Right renal pelvis (tissue), 4 donors: ENCODE measurements around the gene OAS1. TPM values are rescaled to one million over a fixed set of nuclear protein-coding genes. Genes with fewer than 3 reads are reported as not detected.
"Not testable (repeated sequence)": the region's sequence is repeated elsewhere in the genome, so short reads cannot be mapped to it uniquely, and the experiment has no call there.

Experiments
- DNase-seq, 4 donors: peaks; one replicate each; pipeline ENCODE4 v3.0.0-alpha.2; 2013; ENCODE audit warnings: low read depth in 4 of 4, low spot score in 3 of 4, missing footprints in 1 of 4
- polyA plus RNA-seq, 4 donors: library from polyadenylated mRNA; unstranded; fragments of 120-200 nt; gene quantifications; one replicate each; pipeline ENCODE4 v1.2.1, GENCODE V29; 2013; ENCODE audit not compliant: insufficient read length in 4 of 4

Gene OAS1
- polyA plus RNA-seq, 4 donors, result 9.7 to 16.9 (median 13.0) TPM

- no peak for DNase-seq
Observed at GRCh38 chr12:112933129-112933505, 26.4 kb downstream of the OAS1 start.

- DNase-seq, result no peak
Observed at GRCh38 chr12:112936264-112936663, 29.5 kb downstream of the OAS1 start.

GRCh38 chr12:112936927-112937326 is 30.2 kb downstream of the OAS1 start:
- DNase-seq, result no peak

- DNase-seq, result peak; percentile 47 to 66 (median 58)
Observed at GRCh38 chr12:112937741-112938719, 31.3 kb downstream of the OAS1 start, which contains the start of gene OAS3. Gene OAS3, plus strand, starts transcription at chr12:112938474. Its CDS starts 57 bp downstream, at chr12:112938531.

GRCh38 chr12:112938751-112939150 is 32.0 kb downstream of the OAS1 start:
- DNase-seq, result no peak

- no peak for DNase-seq
Observed at GRCh38 chr12:112939761-112940381, 33.1 kb downstream of the OAS1 start.

GRCh38 chr12:112941528-112942335 is 35.0 kb downstream of the OAS1 start:
- DNase-seq, result no peak

GRCh38 chr12:112942572-112942971 is 35.8 kb downstream of the OAS1 start:
- DNase-seq, result no peak

- DNase-seq, result no peak
Observed at GRCh38 chr12:112944024-112944690, 37.4 kb downstream of the OAS1 start.

- DNase-seq, result no peak
Observed at GRCh38 chr12:112945515-112945914, 38.8 kb downstream of the OAS1 start.

GRCh38 chr12:112946236-112947000 is 39.7 kb downstream of the OAS1 start:
- DNase-seq, result no peak

- no peak for DNase-seq
Observed at GRCh38 chr12:112947314-112947713, 40.6 kb downstream of the OAS1 start.

- no peak for DNase-seq
Observed at GRCh38 chr12:112947761-112948160, 41.0 kb downstream of the OAS1 start.

GRCh38 chr12:112948806-112949205 is 42.0 kb downstream of the OAS1 start:
- no peak for DNase-seq

- no peak for DNase-seq
Observed at GRCh38 chr12:112950701-112951100, 43.9 kb downstream of the OAS1 start.

- DNase-seq, result not testable (repeated sequence)
Observed at GRCh38 chr12:112957125-112957524, 50.4 kb downstream of the OAS1 start.

GRCh38 chr12:112961074-112961473 is 54.3 kb downstream of the OAS1 start:
- no peak for DNase-seq

- DNase-seq, result no peak
Observed at GRCh38 chr12:112961536-112961935, 54.8 kb downstream of the OAS1 start.

GRCh38 chr12:112962561-112962960 is 55.8 kb downstream of the OAS1 start:
- DNase-seq, result no peak
